ENCODE data around the gene WWOX. TPM values are rescaled to one million over a fixed set of nuclear protein-coding genes. Genes with fewer than 3 reads are reported as not detected.

Gene WWOX
- total and polyA plus RNA-seq, 2 donors (not counting 3 experiments of a cell fraction or from before 2014, with no cell fraction given): 6.2 to 12.5 TPM

GRCh38 chr16:78506367-78507193 lies 407.1 kb downstream of the WWOX start:
- TF ChIP-seq FOS (IDR thresholded peaks at IDR 0.05; ENCODE audit: borderline replicate concordance, insufficient read depth, low read length): no peak
- TF ChIP-seq GATA2 (IDR thresholded peaks at IDR 0.05; ENCODE audit: insufficient read depth, insufficient read length, low read depth, low read length): no peak
- TF ChIP-seq EZH2 (IDR thresholded peaks at IDR 0.05; ENCODE audit: borderline replicate concordance, low read depth, low read length, severe bottlenecking): no peak
- no peak for TF ChIP-seq MYC (IDR thresholded peaks at IDR 0.05; ENCODE audit: low read depth, low read length)
- TF ChIP-seq JUN (IDR thresholded peaks at IDR 0.05; ENCODE audit: borderline replicate concordance, insufficient read depth, insufficient read length, low read depth): no peak
- no peak for TF ChIP-seq MAX (IDR thresholded peaks at IDR 0.05; ENCODE audit: insufficient read depth, insufficient read length)
- TF ChIP-seq POLR2A (IDR thresholded peaks at IDR 0.05; ENCODE audit: low read depth, low read length): no peak
- DNase-seq (ENCODE audit: low read depth, low spot score) (no peak), FAIRE-seq (no peak)
- no peak overlapping the region for H2AFZ ChIP-seq (ENCODE audit: low read depth, low read length)
- H3K4me1 ChIP-seq (ENCODE audit: control insufficient read depth, extremely low read depth, insufficient read depth, low read length): no peaks in the 10 kb centered on the region
- no peaks in the 10 kb centered on the region for H3K9me1 ChIP-seq (replicated peaks; ENCODE audit: control insufficient read depth, extremely low read depth, insufficient read depth, low read length)
- H3K27me3 ChIP-seq (ENCODE audit: control insufficient read depth in 2 of 2, insufficient read depth in 2 of 2, low read length in 2 of 2): no peaks in the 10 kb centered on the region
- CTCF ChIA-PET: no interaction called here
- BruUV-seq (replicated peaks): no TSS peak
- dilution Hi-C loops (cut with MboI; ENCODE audit: extremely low pct_ligation_motif_present, low sequenced_read_pairs) (no loop called here), intact Hi-C loops (cut with micrococcal nuclease) (no loop called here)
- no peaks in the 10 kb centered on the region for H3K79me2 ChIP-seq (ENCODE audit: control insufficient read depth, insufficient read depth, low read length)
- no peaks in the 10 kb centered on the region for H4K20me1 ChIP-seq (replicated peaks; ENCODE audit: control insufficient read depth, extremely low read depth, insufficient read depth, low read length)
- H3K9me3 ChIP-seq (replicated peaks; ENCODE audit: control insufficient read depth, insufficient read depth, low read length): no peaks in the 10 kb centered on the region
- POLR2A ChIA-PET: no interaction called here
- H3K4me3 ChIP-seq (replicated peaks in 1 of 3; ENCODE audit: insufficient read depth in 1 of 3, low read depth in 1 of 3, low read length in 3 of 3): no peak overlapping the region
- no peaks in the 10 kb centered on the region for H3K36me3 ChIP-seq (ENCODE audit: control insufficient read depth in 2 of 2, extremely low read depth in 1 of 2, insufficient read depth in 2 of 2, low read length in 2 of 2)
- H3K27ac ChIP-seq (ENCODE audit: insufficient read depth, low read depth, low read length): no peak overlapping the region
- no peak overlapping the region for H3K4me2 ChIP-seq (ENCODE audit: insufficient read depth, low read length)
- no peak overlapping the region for H3K9ac ChIP-seq (replicated peaks; ENCODE audit: extremely low read depth, insufficient read depth, low read length)

- Histone ChIP-seq H3K9me1 (replicated peaks; ENCODE audit: control insufficient read depth, extremely low read depth, insufficient read depth, low read length) (no peaks in the 10 kb centered on the region), H3K27ac (ENCODE audit: insufficient read depth, low read depth, low read length) (no peak overlapping the region), H3K9me3 (replicated peaks; ENCODE audit: control insufficient read depth, insufficient read depth, low read length) (no peaks in the 10 kb centered on the region), H4K20me1 (replicated peaks; ENCODE audit: control insufficient read depth, extremely low read depth, insufficient read depth, low read length) (no peaks in the 10 kb centered on the region), H3K4me2 (ENCODE audit: insufficient read depth, low read length) (no peak overlapping the region), H3K79me2 (ENCODE audit: control insufficient read depth, insufficient read depth, low read length) (no peaks in the 10 kb centered on the region), H3K4me3 (replicated peaks in 1 of 3; ENCODE audit: insufficient read depth in 1 of 3, low read depth in 1 of 3, low read length in 3 of 3) (no peak overlapping the region), H3K27me3 (ENCODE audit: control insufficient read depth in 2 of 2, insufficient read depth in 2 of 2, low read length in 2 of 2) (no peaks in the 10 kb centered on the region), H3K9ac (replicated peaks; ENCODE audit: extremely low read depth, insufficient read depth, low read length) (no peak overlapping the region), H2AFZ (ENCODE audit: low read depth, low read length) (no peak overlapping the region), H3K36me3 (ENCODE audit: control insufficient read depth in 2 of 2, extremely low read depth in 1 of 2, insufficient read depth in 2 of 2, low read length in 2 of 2) (no peaks in the 10 kb centered on the region), H3K4me1 (ENCODE audit: control insufficient read depth, extremely low read depth, insufficient read depth, low read length) (no peaks in the 10 kb centered on the region)
- ChIA-PET CTCF (no interaction called here), POLR2A (no interaction called here)
- no TSS peak for BruUV-seq (replicated peaks)
- TF ChIP-seq JUN (IDR thresholded peaks at IDR 0.05; ENCODE audit: borderline replicate concordance, insufficient read depth, insufficient read length, low read depth): no peak
- TF ChIP-seq FOS (IDR thresholded peaks at IDR 0.05; ENCODE audit: borderline replicate concordance, insufficient read depth, low read length): no peak
- TF ChIP-seq GATA2 (IDR thresholded peaks at IDR 0.05; ENCODE audit: insufficient read depth, insufficient read length, low read depth, low read length): no peak
- TF ChIP-seq EZH2 (IDR thresholded peaks at IDR 0.05; ENCODE audit: borderline replicate concordance, low read depth, low read length, severe bottlenecking): no peak
- no peak for TF ChIP-seq POLR2A (IDR thresholded peaks at IDR 0.05; ENCODE audit: low read depth, low read length)
- TF ChIP-seq POLR2AphosphoS5 (IDR thresholded peaks at IDR 0.05; ENCODE audit: insufficient read depth, low read depth, low read length): no peak
- TF ChIP-seq MYC (IDR thresholded peaks at IDR 0.05; ENCODE audit: low read depth, low read length): no peak
- TF ChIP-seq MAX (IDR thresholded peaks at IDR 0.05; ENCODE audit: insufficient read depth, insufficient read length): no peak
- TF ChIP-seq CTCF (IDR thresholded peaks at IDR 0.05; ENCODE audit: extremely low read depth in 1 of 2, insufficient read depth in 1 of 2, low read depth in 1 of 2, low read length in 2 of 2): no peak
- DNase-seq (ENCODE audit: low read depth, low spot score) (no peak), FAIRE-seq (no peak)
- intact Hi-C loops (cut with micrococcal nuclease) (no loop called here), dilution Hi-C loops (cut with MboI; ENCODE audit: extremely low pct_ligation_motif_present, low sequenced_read_pairs) (no loop called here)
Measured at GRCh38 chr16:78507576-78507975, 408.1 kb downstream of the WWOX start.
